ENCODE results near the gene KLHDC8B.

DNA sequence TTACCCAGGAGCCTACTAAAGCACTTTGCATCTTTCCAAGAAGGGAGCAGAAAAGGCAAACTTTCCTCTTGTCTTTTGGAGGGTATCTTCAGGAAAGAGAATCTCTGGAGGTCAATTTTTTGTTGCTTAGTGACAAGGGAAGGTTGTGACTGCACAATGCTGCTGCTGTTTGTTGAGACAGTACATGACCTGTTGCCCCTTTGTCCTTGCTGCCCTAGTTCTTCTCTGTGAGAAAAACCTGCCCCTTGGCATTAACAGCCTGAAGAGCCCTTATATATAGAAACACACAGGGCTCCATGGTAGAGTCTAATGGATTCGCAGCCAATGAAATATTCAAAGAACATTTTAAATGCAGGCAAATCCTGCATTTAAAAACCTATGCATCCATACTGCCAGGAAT is 20.3 kb downstream of the KLHDC8B start:
- TF ChIP-seq, protein P1, sequence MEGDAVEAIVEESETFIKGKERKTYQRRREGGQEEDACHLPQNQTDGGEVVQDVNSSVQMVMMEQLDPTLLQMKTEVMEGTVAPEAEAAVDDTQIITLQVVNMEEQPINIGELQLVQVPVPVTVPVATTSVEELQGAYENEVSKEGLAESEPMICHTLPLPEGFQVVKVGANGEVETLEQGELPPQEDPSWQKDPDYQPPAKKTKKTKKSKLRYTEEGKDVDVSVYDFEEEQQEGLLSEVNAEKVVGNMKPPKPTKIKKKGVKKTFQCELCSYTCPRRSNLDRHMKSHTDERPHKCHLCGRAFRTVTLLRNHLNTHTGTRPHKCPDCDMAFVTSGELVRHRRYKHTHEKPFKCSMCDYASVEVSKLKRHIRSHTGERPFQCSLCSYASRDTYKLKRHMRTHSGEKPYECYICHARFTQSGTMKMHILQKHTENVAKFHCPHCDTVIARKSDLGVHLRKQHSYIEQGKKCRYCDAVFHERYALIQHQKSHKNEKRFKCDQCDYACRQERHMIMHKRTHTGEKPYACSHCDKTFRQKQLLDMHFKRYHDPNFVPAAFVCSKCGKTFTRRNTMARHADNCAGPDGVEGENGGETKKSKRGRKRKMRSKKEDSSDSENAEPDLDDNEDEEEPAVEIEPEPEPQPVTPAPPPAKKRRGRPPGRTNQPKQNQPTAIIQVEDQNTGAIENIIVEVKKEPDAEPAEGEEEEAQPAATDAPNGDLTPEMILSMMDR (IDR thresholded peaks at IDR 0.05; ENCODE audit: low read depth, low read length, missing input control) = no peak
- no peak for TF ChIP-seq GABPA (IDR thresholded peaks at IDR 0.05 in 1 of 2, conservative IDR thresholded peaks at IDR 0.05 in 1 of 2)
- no peak for TF ChIP-seq EGR1 (IDR thresholded peaks at IDR 0.05; ENCODE audit: low read depth in 2 of 2)
- no peak for TF ChIP-seq TAF1 (conservative IDR thresholded peaks at IDR 0.05)
- TF ChIP-seq YY1 (IDR thresholded peaks at IDR 0.05) = no peak
- TF ChIP-seq RAD21 (IDR thresholded peaks at IDR 0.05) = no peak
- TF ChIP-seq, protein P2, sequence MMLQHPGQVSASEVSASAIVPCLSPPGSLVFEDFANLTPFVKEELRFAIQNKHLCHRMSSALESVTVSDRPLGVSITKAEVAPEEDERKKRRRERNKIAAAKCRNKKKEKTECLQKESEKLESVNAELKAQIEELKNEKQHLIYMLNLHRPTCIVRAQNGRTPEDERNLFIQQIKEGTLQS (IDR thresholded peaks at IDR 0.05) = no peak
- no peak for TF ChIP-seq SP1 (IDR thresholded peaks at IDR 0.05)
- TF ChIP-seq, protein P3, sequence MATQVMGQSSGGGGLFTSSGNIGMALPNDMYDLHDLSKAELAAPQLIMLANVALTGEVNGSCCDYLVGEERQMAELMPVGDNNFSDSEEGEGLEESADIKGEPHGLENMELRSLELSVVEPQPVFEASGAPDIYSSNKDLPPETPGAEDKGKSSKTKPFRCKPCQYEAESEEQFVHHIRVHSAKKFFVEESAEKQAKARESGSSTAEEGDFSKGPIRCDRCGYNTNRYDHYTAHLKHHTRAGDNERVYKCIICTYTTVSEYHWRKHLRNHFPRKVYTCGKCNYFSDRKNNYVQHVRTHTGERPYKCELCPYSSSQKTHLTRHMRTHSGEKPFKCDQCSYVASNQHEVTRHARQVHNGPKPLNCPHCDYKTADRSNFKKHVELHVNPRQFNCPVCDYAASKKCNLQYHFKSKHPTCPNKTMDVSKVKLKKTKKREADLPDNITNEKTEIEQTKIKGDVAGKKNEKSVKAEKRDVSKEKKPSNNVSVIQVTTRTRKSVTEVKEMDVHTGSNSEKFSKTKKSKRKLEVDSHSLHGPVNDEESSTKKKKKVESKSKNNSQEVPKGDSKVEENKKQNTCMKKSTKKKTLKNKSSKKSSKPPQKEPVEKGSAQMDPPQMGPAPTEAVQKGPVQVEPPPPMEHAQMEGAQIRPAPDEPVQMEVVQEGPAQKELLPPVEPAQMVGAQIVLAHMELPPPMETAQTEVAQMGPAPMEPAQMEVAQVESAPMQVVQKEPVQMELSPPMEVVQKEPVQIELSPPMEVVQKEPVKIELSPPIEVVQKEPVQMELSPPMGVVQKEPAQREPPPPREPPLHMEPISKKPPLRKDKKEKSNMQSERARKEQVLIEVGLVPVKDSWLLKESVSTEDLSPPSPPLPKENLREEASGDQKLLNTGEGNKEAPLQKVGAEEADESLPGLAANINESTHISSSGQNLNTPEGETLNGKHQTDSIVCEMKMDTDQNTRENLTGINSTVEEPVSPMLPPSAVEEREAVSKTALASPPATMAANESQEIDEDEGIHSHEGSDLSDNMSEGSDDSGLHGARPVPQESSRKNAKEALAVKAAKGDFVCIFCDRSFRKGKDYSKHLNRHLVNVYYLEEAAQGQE (IDR thresholded peaks at IDR 0.05) = no peak
- TF ChIP-seq RXRA (IDR thresholded peaks at IDR 0.05) = no peak
- TF ChIP-seq HNF4G (IDR thresholded peaks at IDR 0.05) = no peak
- TF ChIP-seq, protein P4, sequence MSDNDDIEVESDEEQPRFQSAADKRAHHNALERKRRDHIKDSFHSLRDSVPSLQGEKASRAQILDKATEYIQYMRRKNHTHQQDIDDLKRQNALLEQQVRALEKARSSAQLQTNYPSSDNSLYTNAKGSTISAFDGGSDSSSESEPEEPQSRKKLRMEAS (IDR thresholded peaks at IDR 0.05) = no peak
- no peak for TF ChIP-seq JUND (IDR thresholded peaks at IDR 0.05)
- no peak for TF ChIP-seq FOXA1 (IDR thresholded peaks at IDR 0.05)
